ENCODE results near the gene AGT.

Gene AGT

DNA sequence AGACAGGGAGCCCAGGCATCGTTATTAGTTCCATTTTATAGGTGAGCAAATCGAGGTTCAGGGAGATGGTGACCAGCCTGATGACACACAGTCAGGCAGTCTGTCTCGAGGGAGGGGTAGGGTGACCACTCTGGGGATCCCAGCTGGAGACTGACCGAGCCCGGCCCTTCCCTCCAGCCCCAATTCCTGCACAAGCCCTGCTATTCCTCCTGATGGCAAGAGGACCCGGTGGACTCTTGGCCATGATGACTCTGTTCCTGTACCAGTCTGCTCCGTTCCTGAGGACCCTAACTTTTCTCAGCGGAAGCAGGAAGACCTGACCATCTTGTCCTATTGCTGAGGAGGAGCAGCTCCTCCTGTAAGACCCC lies 391 bp downstream of the AGT start:
- no peak overlapping the region for H3K4me3 ChIP-seq (ENCODE audit: control insufficient read depth, low read depth, low read length)
- TF ChIP-seq, protein P1, sequence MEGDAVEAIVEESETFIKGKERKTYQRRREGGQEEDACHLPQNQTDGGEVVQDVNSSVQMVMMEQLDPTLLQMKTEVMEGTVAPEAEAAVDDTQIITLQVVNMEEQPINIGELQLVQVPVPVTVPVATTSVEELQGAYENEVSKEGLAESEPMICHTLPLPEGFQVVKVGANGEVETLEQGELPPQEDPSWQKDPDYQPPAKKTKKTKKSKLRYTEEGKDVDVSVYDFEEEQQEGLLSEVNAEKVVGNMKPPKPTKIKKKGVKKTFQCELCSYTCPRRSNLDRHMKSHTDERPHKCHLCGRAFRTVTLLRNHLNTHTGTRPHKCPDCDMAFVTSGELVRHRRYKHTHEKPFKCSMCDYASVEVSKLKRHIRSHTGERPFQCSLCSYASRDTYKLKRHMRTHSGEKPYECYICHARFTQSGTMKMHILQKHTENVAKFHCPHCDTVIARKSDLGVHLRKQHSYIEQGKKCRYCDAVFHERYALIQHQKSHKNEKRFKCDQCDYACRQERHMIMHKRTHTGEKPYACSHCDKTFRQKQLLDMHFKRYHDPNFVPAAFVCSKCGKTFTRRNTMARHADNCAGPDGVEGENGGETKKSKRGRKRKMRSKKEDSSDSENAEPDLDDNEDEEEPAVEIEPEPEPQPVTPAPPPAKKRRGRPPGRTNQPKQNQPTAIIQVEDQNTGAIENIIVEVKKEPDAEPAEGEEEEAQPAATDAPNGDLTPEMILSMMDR (IDR thresholded peaks at IDR 0.05; ENCODE audit: control insufficient read depth, insufficient read depth, low read depth, low read length, missing control alignments) = no peak
- no peak for DNase-seq (ENCODE audit: low read depth)

DNA sequence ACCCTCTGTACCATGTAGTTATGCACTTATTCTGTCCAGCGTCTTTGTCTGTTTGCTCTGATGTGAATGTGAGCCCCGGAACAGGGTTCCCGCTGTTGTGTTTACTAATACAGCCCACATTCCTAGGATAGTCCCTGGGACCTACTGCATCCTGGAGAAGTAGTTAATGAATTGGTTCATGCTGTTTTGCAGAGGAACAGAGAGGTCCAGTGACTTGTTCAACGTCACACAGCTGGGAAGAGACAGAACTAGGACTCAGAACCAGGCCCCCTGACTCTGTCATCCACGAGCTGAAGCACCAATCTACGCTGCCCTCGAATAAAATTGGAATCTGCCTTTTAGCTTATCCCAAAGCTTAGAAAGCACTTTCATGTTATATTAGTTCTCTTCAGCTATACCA lies 784 bp downstream of the AGT start:
- TF ChIP-seq, protein P1 (IDR thresholded peaks at IDR 0.05; ENCODE audit: control insufficient read depth, insufficient read depth, low read depth, low read length, missing control alignments) = no peak
- no peak overlapping the region for H3K4me3 ChIP-seq (ENCODE audit: control insufficient read depth, low read depth, low read length)
- DNase-seq (ENCODE audit: low read depth) = no peak

DNA sequence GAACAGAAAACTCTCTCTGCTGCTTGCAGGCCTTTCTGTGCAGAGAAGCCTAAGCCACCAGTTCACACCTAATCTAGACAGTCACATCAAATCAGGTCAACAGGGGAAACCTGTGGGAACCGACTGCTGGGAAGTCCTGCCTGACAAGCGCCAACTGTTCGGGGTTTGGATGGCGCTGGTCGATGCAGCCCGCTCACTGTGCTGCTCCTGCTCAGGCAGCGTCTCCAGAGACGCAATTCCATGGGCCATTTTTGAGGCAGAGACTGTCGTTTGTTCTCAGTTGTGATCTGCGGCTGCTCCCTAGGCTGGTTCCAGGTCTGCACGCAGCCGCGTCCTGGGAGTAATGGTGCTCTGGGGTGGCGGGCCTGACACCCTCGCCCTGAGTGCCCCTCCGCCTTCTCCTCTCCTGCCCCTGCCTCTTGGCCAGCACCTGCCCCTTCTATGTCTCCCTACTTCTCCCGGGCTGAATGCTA lies 1.4 kb downstream of the AGT start:
- DNase-seq (ENCODE audit: low read depth) = no peak
- TF ChIP-seq, protein P1 (IDR thresholded peaks at IDR 0.05; ENCODE audit: control insufficient read depth, insufficient read depth, low read depth, low read length, missing control alignments) = no peak
- no peak overlapping the region for H3K4me3 ChIP-seq (ENCODE audit: control insufficient read depth, low read depth, low read length)

DNA sequence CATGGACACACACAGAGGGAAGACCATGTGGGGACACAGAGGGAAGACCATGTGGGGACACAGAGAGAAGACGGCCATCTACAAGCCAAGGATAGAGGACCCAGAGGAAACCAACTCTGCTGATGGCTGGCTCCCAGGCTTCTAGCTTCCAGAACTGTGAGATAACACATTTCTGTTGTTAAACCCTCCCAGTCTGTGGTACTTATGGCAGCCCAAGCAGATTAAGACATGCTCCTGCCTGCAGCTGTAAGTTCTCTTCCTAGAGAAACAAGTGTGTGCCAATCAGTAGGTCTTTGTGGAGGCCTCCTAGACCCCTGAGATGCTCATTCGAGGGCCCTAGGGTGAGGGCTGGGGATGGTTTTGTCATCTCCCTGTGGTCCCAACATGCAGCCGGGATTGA lies 2.7 kb downstream of the AGT start:
- H3K4me3 ChIP-seq (ENCODE audit: control insufficient read depth, low read depth, low read length) = no peak overlapping the region
- TF ChIP-seq, protein P1 (IDR thresholded peaks at IDR 0.05; ENCODE audit: control insufficient read depth, insufficient read depth, low read depth, low read length, missing control alignments) = no peak
- no peak for DNase-seq (ENCODE audit: low read depth)

DNA sequence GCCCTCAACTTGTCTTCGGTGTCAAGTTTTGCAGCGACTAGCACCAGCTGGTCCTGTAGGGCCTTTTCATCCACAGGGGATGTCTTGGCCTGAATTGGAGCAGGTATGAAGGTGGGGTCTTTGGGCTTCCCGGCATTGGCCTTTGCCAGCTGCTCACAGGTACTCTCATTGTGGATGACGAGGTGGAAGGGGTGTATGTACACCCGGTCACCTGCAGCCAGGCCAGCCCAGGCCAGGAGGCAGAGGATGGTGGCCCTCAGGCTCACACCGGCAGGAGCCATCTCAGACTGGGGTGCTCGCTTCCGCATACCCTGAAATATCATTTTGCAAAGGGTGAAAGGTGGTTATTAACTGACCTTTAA lies 3.4 kb downstream of the AGT start:
- no peak for DNase-seq (ENCODE audit: low read depth)
- TF ChIP-seq, protein P1 (IDR thresholded peaks at IDR 0.05; ENCODE audit: control insufficient read depth, insufficient read depth, low read depth, low read length, missing control alignments) = no peak
- H3K4me3 ChIP-seq (ENCODE audit: control insufficient read depth, low read depth, low read length) = no peak overlapping the region

DNA sequence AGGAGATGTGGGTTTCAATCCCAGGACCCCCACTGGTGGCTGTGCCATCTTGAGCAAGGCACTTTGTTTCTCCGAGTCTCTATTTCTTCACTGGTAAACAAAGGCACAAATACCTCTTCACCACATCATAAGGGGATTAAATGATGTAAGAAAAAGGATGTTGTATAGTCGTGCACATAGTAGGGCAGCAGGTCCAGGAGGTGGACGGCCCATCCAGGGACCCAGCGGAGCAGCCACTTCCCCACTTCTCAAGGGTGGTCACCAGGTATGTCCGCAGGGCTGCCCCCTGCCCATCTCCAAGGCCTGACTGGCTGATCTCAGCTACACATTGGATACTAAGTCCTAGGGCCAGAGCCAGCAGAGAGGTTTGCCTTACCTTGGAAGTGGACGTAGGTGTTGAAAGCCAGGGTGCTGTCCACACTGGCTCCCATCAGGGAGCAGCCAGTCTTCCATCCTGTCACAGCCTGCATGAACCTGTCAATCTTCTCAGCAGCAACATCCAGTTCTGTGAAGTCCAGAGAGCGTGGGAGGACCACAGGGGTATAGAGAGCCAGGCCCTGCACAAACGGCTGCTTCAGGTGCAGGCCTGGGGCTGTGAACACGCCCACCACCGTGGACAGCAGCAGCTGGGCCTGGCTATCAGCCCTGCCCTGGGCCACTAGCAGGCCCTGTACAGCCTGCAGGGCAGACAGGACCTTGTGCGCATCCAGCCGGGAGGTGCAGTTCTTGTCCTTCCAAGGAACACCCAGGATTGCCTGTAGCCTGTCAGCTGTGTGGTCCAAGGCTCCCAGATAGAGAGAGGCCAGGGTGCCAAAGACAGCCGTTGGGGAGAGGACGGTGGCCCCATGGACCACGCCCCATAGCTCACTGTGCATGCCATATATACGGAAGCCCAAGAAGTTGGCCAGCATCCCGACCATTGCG lies 4.0 kb downstream of the AGT start:
- H3K4me3 ChIP-seq (ENCODE audit: control insufficient read depth, low read depth, low read length) = no peak overlapping the region
- TF ChIP-seq, protein P1 (IDR thresholded peaks at IDR 0.05; ENCODE audit: control insufficient read depth, insufficient read depth, low read depth, low read length, missing control alignments) = no peak
- DNase-seq (ENCODE audit: low read depth) = no peak
